GM19023 (cell line): Measurements from ENCODE around the gene TTC23.

Experiments
- ATAC-seq: cut with Tn5 transposase; IDR thresholded peaks from one replicate; pipeline ENCODE4 v1.9.1; 2021; ENCODE audit warnings: mild to moderate bottlenecking, moderate library complexity; ENCODE audit not compliant: unreplicated experiment

Gene TTC23

GRCh38 chr15:99106417-99107220 lies 142.8 kb downstream of the TTC23 start:
- no peak for ATAC-seq

- ATAC-seq = peak; percentile 25
These were observed 143.7 kb downstream of the TTC23 start for GRCh38 chr15:99105514-99106341.

GRCh38 chr15:99104788-99105513 lies 144.4 kb downstream of the TTC23 start, which contains the start of gene SYNM:
Gene SYNM (plus strand): TSS chr15:99105080. CDS start chr15:99105200, 120 bp downstream.
- ATAC-seq = peak; percentile 65

GRCh38 chr15:99103279-99103678 lies 146.1 kb downstream of the TTC23 start:
- no peak for ATAC-seq

- no peak for ATAC-seq
These were observed 146.8 kb downstream of the TTC23 start for GRCh38 chr15:99102332-99103235.

- no peak for ATAC-seq
These were observed 147.9 kb downstream of the TTC23 start for GRCh38 chr15:99101501-99101900.

GRCh38 chr15:99100245-99101173 lies 148.9 kb downstream of the TTC23 start:
- no peak for ATAC-seq

GRCh38 chr15:99099661-99100060 lies 149.7 kb downstream of the TTC23 start:
- no peak for ATAC-seq

GRCh38 chr15:99098991-99099390 lies 150.4 kb downstream of the TTC23 start:
- ATAC-seq = no peak

- no peak for ATAC-seq
These were observed 151.0 kb downstream of the TTC23 start for GRCh38 chr15:99098426-99098825.

- ATAC-seq = no peak
These were observed 151.7 kb downstream of the TTC23 start for GRCh38 chr15:99097441-99098410.

- no peak for ATAC-seq
These were observed 152.4 kb downstream of the TTC23 start for GRCh38 chr15:99096894-99097426.

GRCh38 chr15:99096173-99096893 lies 153.0 kb downstream of the TTC23 start:
- no peak for ATAC-seq

- no peak for ATAC-seq
These were observed 153.8 kb downstream of the TTC23 start for GRCh38 chr15:99095626-99096025.

- ATAC-seq = no peak
These were observed 156.7 kb downstream of the TTC23 start for GRCh38 chr15:99092554-99093172.

GRCh38 chr15:99090938-99091337 lies 158.4 kb downstream of the TTC23 start:
- ATAC-seq = no peak
